AG09309 (cell line): ENCODE results near the gene FGD1.

Experiments
- DNase-seq: peaks from one replicate; pipeline ENCODE4 v3.0.0-alpha.2; 2010; ENCODE audit warnings: low read depth
- H3K4me3 ChIP-seq: 2 replicates; pipeline ENCODE4 v1.5.1; 2011; ENCODE audit warnings: mild to moderate bottlenecking, low read depth, low read length, moderate library complexity; ENCODE audit not compliant: control insufficient read depth
- CTCF ChIP-seq: IDR thresholded peaks from 2 replicates; pipeline ENCODE4 v1.5.1; 2011; ENCODE audit warnings: mild to moderate bottlenecking, low read depth, low read length, inconsistent platforms; ENCODE audit not compliant: insufficient read depth, control insufficient read depth; ENCODE audit errors: missing control alignments

Gene FGD1

GRCh38 chrX:54407266-54407665, 88.8 kb downstream of the FGD1 start:
- no peak overlapping the region for H3K4me3 ChIP-seq
- no peak for TF ChIP-seq CTCF
- no peak for DNase-seq

GRCh38 chrX:54397113-54397512, 98.9 kb downstream of the FGD1 start:
- no peak for DNase-seq
- TF ChIP-seq CTCF = no peak
- no peak overlapping the region for H3K4me3 ChIP-seq
